ENCODE data around the gene THSD7A.
"Not testable (repeated sequence)": the region's sequence is repeated elsewhere in the genome, so short reads cannot be mapped to it uniquely, and the experiment has no call there.

The THSD7A gene

GRCh38 chr7:11448323-11448722 lies 383.7 kb downstream of the THSD7A start:
- Histone ChIP-seq H3K36me3 (ENCODE audit: control insufficient read depth, insufficient read depth, low read length) (no peaks in the 10 kb centered on the region), H3K4me3 (ENCODE audit: low read length) (no peak overlapping the region), H3K27ac (ENCODE audit: low read length) (no peak overlapping the region), H3K27me3 (ENCODE audit: control insufficient read depth, insufficient read depth, low read length) (no peaks in the 10 kb centered on the region), H3K4me1 (ENCODE audit: control insufficient read depth, insufficient read depth, low read length) (no peaks in the 10 kb centered on the region), H3K9me3 (ENCODE audit: control insufficient read depth, insufficient read depth, low read length) (no peaks in the 10 kb centered on the region)
- no peak for DNase-seq (ENCODE audit: low read depth, low spot score)
- no CpG with 5 or more reads among the region's 4 CpGs for WGBS (ENCODE audit: insufficient coverage, insufficient read length)

DNA sequence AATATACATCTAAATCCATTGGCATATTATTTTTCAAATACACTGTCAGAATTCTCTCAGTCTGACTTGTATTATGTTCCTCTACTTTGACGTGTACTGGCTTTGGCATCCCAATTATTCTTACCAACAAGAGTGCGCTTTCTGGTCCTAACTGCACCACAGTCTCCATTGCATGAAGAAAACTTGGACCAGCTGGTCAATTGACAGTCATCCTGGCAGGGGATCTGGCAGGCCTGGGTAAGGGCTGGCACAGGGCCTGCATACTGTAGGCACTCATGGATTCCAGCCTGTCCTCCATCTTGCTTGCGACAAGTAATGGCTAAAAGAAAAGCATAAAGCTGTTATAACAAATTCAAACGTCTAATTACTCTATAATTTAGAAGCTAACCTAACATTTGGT lies 384.9 kb downstream of the THSD7A start:
- Histone ChIP-seq H3K4me1 (ENCODE audit: control insufficient read depth, insufficient read depth, low read length) (no peaks in the 10 kb centered on the region), H3K36me3 (ENCODE audit: control insufficient read depth, insufficient read depth, low read length) (no peaks in the 10 kb centered on the region), H3K27ac (ENCODE audit: low read length) (no peak overlapping the region), H3K9me3 (ENCODE audit: control insufficient read depth, insufficient read depth, low read length) (no peaks in the 10 kb centered on the region), H3K27me3 (ENCODE audit: control insufficient read depth, insufficient read depth, low read length) (no peaks in the 10 kb centered on the region), H3K4me3 (ENCODE audit: low read length) (no peak overlapping the region)
- DNase-seq (ENCODE audit: low read depth, low spot score) = no peak
- WGBS (ENCODE audit: insufficient coverage, insufficient read length) = no CpG with 5 or more reads among the region's 4 CpGs

DNA sequence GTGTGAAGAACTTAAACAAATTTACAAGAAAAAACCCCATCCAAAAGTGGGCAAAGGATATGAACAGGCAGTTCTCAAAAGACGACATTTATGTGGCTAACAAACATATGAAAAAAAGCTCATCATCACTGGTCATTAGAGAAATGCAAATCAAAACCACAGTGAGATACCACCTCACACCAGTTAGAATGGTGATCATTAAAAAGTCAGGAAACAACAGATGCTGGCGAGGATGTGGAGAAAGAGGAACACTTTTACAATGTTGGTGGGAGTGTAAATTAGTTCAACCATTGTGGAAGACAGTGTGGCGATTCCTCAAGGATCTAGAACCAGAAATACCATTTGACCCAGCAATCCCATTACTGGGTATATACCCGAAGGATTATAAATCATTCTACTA lies 388.1 kb downstream of the THSD7A start:
- not testable (repeated sequence) for H3K9me3 ChIP-seq (ENCODE audit: control insufficient read depth, insufficient read depth, low read length); DNase-seq (ENCODE audit: low read depth, low spot score); H3K27ac ChIP-seq (ENCODE audit: low read length); H3K4me1 ChIP-seq (ENCODE audit: control insufficient read depth, insufficient read depth, low read length); H3K4me3 ChIP-seq (ENCODE audit: low read length); H3K27me3 ChIP-seq (ENCODE audit: control insufficient read depth, insufficient read depth, low read length); H3K36me3 ChIP-seq (ENCODE audit: control insufficient read depth, insufficient read depth, low read length)
- WGBS (ENCODE audit: insufficient coverage, insufficient read length) = no CpG with 5 or more reads among the region's 4 CpGs

GRCh38 chr7:11437994-11438393 lies 394.0 kb downstream of the THSD7A start:
- H3K27ac ChIP-seq (ENCODE audit: low read length) = no peak overlapping the region
- no peaks in the 10 kb centered on the region for H3K4me1 ChIP-seq (ENCODE audit: control insufficient read depth, insufficient read depth, low read length)
- no peaks in the 10 kb centered on the region for H3K36me3 ChIP-seq (ENCODE audit: control insufficient read depth, insufficient read depth, low read length)
- no peak for DNase-seq (ENCODE audit: low read depth, low spot score)
- no CpG with 5 or more reads among the region's 1 CpG for WGBS (ENCODE audit: insufficient coverage, insufficient read length)
- H3K4me3 ChIP-seq (ENCODE audit: low read length) = no peak overlapping the region
- H3K27me3 ChIP-seq (ENCODE audit: control insufficient read depth, insufficient read depth, low read length) = no peaks in the 10 kb centered on the region
- H3K9me3 ChIP-seq (ENCODE audit: control insufficient read depth, insufficient read depth, low read length) = no peaks in the 10 kb centered on the region

DNA sequence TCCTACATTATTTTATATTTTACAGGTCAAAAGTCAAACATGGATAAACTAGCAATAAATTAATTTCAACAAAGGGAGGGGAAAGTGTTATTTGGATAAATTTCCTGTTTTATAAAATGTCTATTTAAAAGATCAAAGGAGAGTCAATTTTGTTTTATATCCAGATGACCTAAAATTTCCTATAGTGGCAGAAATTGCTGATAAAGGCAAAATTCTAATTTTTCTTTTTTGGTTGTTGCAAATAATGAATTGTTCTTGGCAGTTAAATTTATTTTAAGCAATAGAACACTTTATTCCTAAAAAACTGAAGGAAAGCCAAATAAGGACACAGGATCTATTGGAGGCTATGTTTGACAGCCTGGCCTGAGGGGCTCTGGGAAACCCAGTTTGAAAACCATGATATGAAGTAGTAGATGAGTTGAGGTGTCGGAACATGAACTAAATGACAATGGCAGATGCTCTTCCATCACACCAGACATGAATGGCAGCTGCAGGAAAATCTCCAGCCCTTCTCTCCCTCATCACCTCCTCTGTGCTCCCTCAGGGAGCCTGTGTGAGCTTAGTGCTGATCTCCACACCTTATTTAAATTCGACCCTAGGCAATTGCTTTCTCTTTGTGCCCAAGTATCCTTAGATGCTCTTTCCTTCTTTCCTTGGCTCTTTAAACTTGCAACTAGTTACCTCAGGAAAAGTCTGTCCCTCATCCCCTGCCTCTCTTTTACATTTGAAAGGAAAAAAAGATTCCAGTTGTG lies 395.0 kb downstream of the THSD7A start:
- no peaks in the 10 kb centered on the region for H3K27me3 ChIP-seq (ENCODE audit: control insufficient read depth, insufficient read depth, low read length)
- no peak overlapping the region for H3K4me3 ChIP-seq (ENCODE audit: low read length)
- WGBS (ENCODE audit: insufficient coverage, insufficient read length) = no CpG with 5 or more reads among the region's 2 CpGs
- H3K9me3 ChIP-seq (ENCODE audit: control insufficient read depth, insufficient read depth, low read length) = no peaks in the 10 kb centered on the region
- H3K36me3 ChIP-seq (ENCODE audit: control insufficient read depth, insufficient read depth, low read length) = no peaks in the 10 kb centered on the region
- DNase-seq (ENCODE audit: low read depth, low spot score) = no peak
- no peak overlapping the region for H3K27ac ChIP-seq (ENCODE audit: low read length)
- H3K4me1 ChIP-seq (ENCODE audit: control insufficient read depth, insufficient read depth, low read length) = no peaks in the 10 kb centered on the region

DNA sequence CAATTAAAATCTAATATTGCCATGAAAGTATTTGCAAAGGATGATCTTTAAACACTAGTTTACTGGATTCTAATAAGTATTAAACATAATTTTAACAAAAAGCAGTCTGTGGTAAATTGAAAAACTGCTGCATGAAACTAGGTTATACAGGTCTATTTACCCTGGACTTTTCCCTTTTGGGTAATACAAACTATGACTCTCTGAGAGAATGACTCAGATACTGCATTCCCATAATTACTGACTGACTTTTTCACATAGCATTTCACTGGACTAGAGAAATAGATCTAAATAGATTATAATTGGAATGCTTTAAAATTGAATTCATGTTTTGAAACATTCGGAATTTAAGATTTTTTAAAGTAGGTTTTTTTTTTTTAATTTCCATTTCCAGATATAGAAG lies 395.7 kb downstream of the THSD7A start:
- no peak overlapping the region for H3K4me3 ChIP-seq (ENCODE audit: low read length)
- no peak for DNase-seq (ENCODE audit: low read depth, low spot score)
- H3K4me1 ChIP-seq (ENCODE audit: control insufficient read depth, insufficient read depth, low read length) = no peaks in the 10 kb centered on the region

GRCh38 chr7:11434366-11434765 lies 397.6 kb downstream of the THSD7A start:
- DNase-seq (ENCODE audit: low read depth, low spot score) = no peak
- no peak overlapping the region for H3K4me3 ChIP-seq (ENCODE audit: low read length)
- H3K9me3 ChIP-seq (ENCODE audit: control insufficient read depth, insufficient read depth, low read length) = no peaks in the 10 kb centered on the region
- H3K4me1 ChIP-seq (ENCODE audit: control insufficient read depth, insufficient read depth, low read length) = no peaks in the 10 kb centered on the region
- no peaks in the 10 kb centered on the region for H3K36me3 ChIP-seq (ENCODE audit: control insufficient read depth, insufficient read depth, low read length)
- no peaks in the 10 kb centered on the region for H3K27me3 ChIP-seq (ENCODE audit: control insufficient read depth, insufficient read depth, low read length)
- no peak overlapping the region for H3K27ac ChIP-seq (ENCODE audit: low read length)

More for the DNA sequence above, 395.7 kb downstream of the THSD7A start:
- H3K27me3 ChIP-seq (ENCODE audit: control insufficient read depth, insufficient read depth, low read length) = no peaks in the 10 kb centered on the region
- H3K36me3 ChIP-seq (ENCODE audit: control insufficient read depth, insufficient read depth, low read length) = no peaks in the 10 kb centered on the region
- no peak overlapping the region for H3K27ac ChIP-seq (ENCODE audit: low read length)
- 100% methylated on average over 1 of the region's 1 CpG for WGBS (ENCODE audit: insufficient coverage, insufficient read length)
- H3K9me3 ChIP-seq (ENCODE audit: control insufficient read depth, insufficient read depth, low read length) = no peaks in the 10 kb centered on the region

GRCh38 chr7:11430841-11431240 lies 401.2 kb downstream of the THSD7A start:
- no peaks in the 10 kb centered on the region for H3K36me3 ChIP-seq (ENCODE audit: control insufficient read depth, insufficient read depth, low read length)
- H3K9me3 ChIP-seq (ENCODE audit: control insufficient read depth, insufficient read depth, low read length) = no peaks in the 10 kb centered on the region
- no CpG with 5 or more reads among the region's 1 CpG for WGBS (ENCODE audit: insufficient coverage, insufficient read length)
- no peak overlapping the region for H3K27ac ChIP-seq (ENCODE audit: low read length)
- DNase-seq (ENCODE audit: low read depth, low spot score) = no peak
- no peak overlapping the region for H3K4me3 ChIP-seq (ENCODE audit: low read length)
- H3K27me3 ChIP-seq (ENCODE audit: control insufficient read depth, insufficient read depth, low read length) = no peaks in the 10 kb centered on the region
- no peaks in the 10 kb centered on the region for H3K4me1 ChIP-seq (ENCODE audit: control insufficient read depth, insufficient read depth, low read length)

- WGBS (ENCODE audit: insufficient coverage, insufficient read length) = no CpG with 5 or more reads among the region's 2 CpGs
- Histone ChIP-seq H3K36me3 (ENCODE audit: control insufficient read depth, insufficient read depth, low read length) (no peaks in the 10 kb centered on the region), H3K4me1 (ENCODE audit: control insufficient read depth, insufficient read depth, low read length) (no peaks in the 10 kb centered on the region), H3K27me3 (ENCODE audit: control insufficient read depth, insufficient read depth, low read length) (no peaks in the 10 kb centered on the region), H3K9me3 (ENCODE audit: control insufficient read depth, insufficient read depth, low read length) (no peaks in the 10 kb centered on the region), H3K4me3 (ENCODE audit: low read length) (no peak overlapping the region), H3K27ac (ENCODE audit: low read length) (no peak overlapping the region)
- no peak for DNase-seq (ENCODE audit: low read depth, low spot score)
These were observed 401.9 kb downstream of the THSD7A start for GRCh38 chr7:11430112-11430511.

GRCh38 chr7:11428877-11429581 lies 403.0 kb downstream of the THSD7A start:
- no peaks in the 10 kb centered on the region for H3K27me3 ChIP-seq (ENCODE audit: control insufficient read depth, insufficient read depth, low read length)
- H3K27ac ChIP-seq (ENCODE audit: low read length) = no peak overlapping the region
- H3K36me3 ChIP-seq (ENCODE audit: control insufficient read depth, insufficient read depth, low read length) = no peaks in the 10 kb centered on the region
- H3K4me1 ChIP-seq (ENCODE audit: control insufficient read depth, insufficient read depth, low read length) = no peaks in the 10 kb centered on the region
- no peak for DNase-seq (ENCODE audit: low read depth, low spot score)
- no peak overlapping the region for H3K4me3 ChIP-seq (ENCODE audit: low read length)
- no CpG with 5 or more reads among the region's 6 CpGs for WGBS (ENCODE audit: insufficient coverage, insufficient read length)
- H3K9me3 ChIP-seq (ENCODE audit: control insufficient read depth, insufficient read depth, low read length) = no peaks in the 10 kb centered on the region
